Stimulated activated CD4-positive, alpha-beta T cell treated with anti-CD3 and anti-CD28 coated beads, Interleukin-1b, Interleukin-23, amount 100 ng/mL, for 48 hours (primary cell): Measurements from ENCODE around the gene CHDH.

Experiments used
- DNase-seq: peaks from one replicate; pipeline ENCODE4 v3.0.0-alpha.2; 2020

CHDH gene

DNA sequence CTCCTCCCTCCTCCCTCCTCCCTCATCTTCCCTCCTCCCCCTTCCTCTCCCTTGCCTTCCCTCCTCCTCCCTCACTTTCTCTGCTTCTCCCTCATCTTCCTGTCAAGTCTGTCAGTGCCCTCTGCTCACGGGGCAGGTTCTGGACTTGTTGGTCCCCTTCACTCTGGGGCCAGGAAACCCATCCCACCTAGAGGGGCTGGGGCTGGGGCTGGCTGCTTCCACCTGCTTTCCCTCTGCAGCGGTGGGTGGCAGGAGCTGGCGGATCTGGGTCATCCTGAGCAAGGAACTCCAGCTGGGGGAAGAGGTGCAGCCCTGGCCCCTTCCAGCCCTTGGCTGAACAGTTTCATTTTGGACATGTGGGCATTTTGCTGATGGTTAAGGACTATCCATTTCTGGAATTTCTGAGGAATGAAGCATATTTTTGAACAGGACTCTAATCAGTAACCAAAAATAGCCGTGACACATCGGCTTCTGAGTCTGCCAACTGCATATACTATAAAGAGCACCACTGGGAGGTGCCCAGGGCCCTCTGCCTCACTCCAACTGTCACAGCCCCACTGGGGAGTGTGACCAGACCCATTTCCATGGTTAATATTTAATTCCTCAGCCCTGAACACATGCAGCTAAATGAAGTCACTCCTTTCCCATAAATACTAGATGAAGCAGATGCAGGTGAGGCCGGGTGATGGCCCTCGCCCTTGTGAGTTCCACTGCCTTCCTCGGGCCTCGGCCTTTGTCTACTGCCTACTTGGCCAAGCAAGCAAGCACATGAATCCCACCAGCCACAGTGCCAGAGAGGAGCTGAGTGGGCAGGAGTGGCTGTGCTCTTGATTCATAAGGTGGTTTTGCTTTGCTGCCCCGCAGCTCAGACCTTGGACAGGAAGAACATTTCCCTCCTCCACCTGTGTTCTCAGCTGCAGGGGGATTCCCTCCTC is 39.8 kb downstream of the CHDH start:
- no peak for DNase-seq

- no peak for DNase-seq
Measured at GRCh38 chr3:53805463-53806159, 40.6 kb downstream of the CHDH start.

- DNase-seq: no peak
Measured at GRCh38 chr3:53804697-53805462, 41.3 kb downstream of the CHDH start.

GRCh38 chr3:53803816-53804695 is 42.2 kb downstream of the CHDH start:
- DNase-seq: no peak

DNA sequence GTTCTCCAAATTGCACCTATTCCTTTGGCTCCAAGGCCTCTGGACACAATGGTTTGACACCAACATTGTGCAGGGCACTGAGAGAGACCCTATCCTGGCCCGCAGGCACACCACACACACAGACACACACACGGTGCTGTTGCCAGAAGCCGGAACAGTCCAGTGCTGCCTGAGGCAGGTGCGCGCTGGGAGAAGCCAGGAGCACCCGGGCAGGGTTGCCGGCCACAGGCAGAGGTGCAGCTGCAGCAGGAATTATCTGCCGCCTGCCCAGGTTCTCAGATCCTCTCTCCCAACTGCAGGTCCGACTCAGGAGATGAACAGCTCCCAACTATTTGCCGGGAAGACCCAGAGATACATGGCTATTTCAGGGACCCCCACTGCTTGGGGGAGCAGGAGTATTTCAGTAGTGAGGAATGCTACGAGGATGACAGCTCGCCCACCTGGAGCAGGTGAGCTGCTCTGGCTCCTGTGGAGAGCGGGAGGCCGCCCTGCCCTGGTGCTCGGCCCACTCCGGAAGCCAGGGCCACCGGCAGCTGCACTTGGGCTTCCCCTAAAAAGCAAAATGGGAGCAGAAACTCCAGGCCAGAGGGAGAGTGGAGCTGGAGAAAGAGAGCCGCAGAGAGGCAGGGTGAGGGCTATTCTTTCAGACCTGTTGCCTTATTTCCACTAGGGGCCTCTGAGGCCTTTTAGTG is 42.9 kb downstream of the CHDH start:
- DNase-seq: no peak

- no peak for DNase-seq
Measured at GRCh38 chr3:53802256-53802880, 43.9 kb downstream of the CHDH start.

DNA sequence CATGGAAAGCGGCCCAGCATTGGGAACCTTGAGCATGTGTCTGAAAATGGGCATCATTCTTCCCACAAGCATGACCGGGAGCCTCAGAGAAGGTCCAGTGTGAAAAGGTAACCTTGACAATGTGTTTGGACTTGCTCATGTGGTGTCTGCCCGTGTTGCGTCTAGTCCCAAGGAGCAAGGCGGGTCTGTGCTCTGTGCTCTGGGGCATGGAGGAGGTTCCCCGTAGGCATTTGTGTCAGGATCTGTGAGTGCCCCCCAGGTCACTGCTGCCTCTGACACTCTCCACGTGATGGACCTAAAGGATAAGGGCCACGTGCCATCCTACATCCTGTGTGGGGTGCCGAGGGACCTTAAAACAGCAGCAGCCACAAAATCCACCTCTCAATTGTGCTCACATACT is 44.9 kb downstream of the CHDH start:
- no peak for DNase-seq

GRCh38 chr3:53800041-53800906 is 45.9 kb downstream of the CHDH start:
- DNase-seq: no peak

DNA sequence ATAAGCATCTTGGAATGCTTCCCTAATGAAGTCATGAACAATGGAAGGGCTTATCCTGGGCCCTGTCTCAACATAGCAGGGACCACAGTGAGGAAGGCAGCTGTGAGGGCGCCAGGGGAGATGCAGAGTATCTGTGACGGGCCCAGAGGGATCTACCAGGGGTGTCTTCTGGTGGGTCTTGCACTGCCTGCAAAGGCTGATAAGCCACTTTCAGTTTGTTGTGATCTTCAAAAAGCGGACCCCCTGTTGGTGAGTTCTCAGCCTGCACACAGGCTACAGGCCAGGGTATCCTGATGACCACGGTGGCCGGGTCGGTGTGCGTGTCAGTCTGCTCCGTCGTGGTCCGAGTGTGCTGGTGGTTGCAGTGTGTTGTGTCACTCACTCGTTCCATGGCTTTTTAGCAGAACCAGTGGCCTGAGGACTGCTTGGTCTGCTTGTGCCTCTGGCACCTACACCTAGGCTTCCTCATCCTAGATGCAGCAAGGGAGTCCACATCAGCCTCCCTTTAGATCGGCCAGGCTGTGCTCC is 46.8 kb downstream of the CHDH start:
- DNase-seq: no peak

- no peak for DNase-seq
Measured at GRCh38 chr3:53798144-53798543, 48.1 kb downstream of the CHDH start.

DNA sequence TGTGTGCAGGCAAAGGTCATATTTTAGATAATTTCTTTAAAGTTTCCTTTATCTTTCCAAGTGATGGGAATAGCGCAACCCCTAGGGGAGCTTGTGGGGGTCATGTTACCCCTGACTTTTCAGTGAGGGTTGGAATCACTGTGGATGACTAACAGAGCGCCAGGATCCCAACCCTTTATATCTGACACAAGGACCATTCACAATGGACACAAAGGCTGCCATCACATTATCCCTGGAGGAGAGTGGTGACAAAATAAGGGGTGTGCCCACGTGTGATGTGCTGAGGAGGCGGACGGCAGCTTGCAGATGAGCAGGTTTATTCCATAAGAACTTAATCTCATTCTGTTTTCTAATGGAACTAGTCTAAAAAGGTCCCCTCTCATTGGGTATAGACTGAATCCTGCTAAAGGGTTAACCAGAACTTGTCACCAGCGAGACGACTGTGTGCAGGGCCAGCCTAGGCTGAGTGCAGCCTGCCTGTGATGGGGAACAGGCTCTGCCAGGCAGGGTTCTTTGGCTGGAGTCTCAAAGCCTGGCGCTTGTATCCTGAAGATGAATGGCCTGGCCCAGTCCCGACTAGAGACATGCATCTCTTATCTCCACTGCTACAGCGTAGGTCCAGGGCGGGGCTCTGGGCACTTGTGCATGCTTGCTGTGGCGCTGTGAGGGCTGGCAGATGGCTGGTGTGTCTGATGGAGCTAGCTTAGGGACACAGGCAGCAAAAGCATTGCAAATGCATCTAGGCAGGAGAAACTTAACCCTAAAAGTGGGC is 50.2 kb downstream of the CHDH start:
- no peak for DNase-seq

- no peak for DNase-seq
Measured at GRCh38 chr3:53795176-53795575, 51.0 kb downstream of the CHDH start.

- DNase-seq: no peak
Measured at GRCh38 chr3:53794597-53794996, 51.6 kb downstream of the CHDH start.

GRCh38 chr3:53792866-53793265 is 53.4 kb downstream of the CHDH start:
- no peak for DNase-seq

DNA sequence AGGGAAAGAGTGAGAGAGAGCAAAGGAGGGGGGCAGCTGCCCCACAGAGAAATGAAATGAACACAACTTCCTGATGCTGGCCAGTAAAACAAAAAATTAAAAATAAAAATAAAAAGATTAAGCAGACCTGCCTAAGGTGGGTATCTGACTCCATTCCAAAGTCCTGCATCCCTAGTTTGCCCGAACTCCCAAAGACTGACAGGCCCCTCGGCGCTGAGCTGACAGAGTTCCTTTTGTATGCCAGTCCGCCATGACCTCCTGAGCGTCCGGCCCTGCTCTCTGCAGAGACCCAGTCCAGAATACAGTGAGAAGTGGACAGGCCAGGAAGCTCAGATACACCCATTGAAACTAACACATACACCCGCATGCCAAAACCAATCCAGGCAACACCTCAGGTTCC is 54.9 kb downstream of the CHDH start:
- no peak for DNase-seq

DNA sequence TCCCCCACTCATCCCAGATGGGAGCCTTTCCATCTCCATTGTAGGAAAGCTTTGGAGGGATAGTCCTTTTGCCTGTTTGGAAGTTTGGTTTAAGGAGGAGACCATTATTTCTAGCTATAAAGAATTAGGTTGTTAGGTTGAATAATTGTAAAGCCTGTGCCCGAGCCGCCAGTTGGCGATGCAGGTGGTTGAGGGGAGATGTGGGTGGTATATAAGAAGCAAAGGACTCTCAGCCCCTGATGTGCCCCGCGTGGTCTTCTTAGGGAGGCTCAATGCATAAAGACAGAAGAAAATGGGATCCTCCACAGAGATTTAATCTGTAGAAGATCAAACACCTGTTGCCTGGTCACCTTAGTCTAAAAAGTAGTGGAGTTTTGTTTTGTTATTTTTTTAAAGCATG is 55.7 kb downstream of the CHDH start:
- DNase-seq: no peak

DNA sequence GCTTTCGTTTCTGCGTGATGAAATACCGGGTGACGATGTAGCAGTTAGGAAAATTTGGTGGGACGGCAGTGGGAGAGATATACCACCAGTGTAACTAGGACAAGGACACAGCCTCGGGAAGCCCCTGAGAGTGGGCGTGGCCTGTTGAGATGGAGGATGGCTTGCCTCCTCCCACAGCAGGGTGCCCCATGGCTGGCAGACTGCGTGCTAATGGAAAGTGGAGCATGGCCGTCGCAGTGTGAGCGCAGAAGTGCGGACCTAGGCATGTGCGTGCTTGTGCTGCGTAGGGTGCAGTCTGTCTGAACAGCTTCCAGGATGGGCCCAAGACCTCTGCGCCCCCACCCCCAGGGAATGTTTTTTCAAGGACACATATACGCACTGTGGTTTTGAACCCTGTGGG is 56.8 kb downstream of the CHDH start:
- DNase-seq: no peak

- no peak for DNase-seq
Measured at GRCh38 chr3:53788038-53788437, 58.2 kb downstream of the CHDH start.

GRCh38 chr3:53787016-53787415 is 59.2 kb downstream of the CHDH start:
- DNase-seq: no peak
